CD4-positive, alpha-beta T cell treated with Interleukin-1 beta for 1 hour (primary cell): Measurements from ENCODE around the gene GZF1.

ENCODE experiments used
- DNase-seq, 2 donors: peaks; one replicate each; pipeline ENCODE4 v3.0.0-alpha.2; 2020 to 2022

Gene GZF1

GRCh38 chr20:23361476-23362391 is at the start of gene GZF1:
Gene GZF1 (plus strand): TSS chr20:23362182. CDS start chr20:23364384, 2,202 bp downstream.
- DNase-seq: peak; percentile 98 to 99

- no peak for DNase-seq
Measured at GRCh38 chr20:23313271-23313670, 48.7 kb upstream of the GZF1 start.

GRCh38 chr20:23314699-23315098 is 47.3 kb upstream of the GZF1 start:
- DNase-seq: no peak

- DNase-seq: no peak
Measured at GRCh38 chr20:23315099-23315498, 46.9 kb upstream of the GZF1 start.

- no peak for DNase-seq
Measured at GRCh38 chr20:23316626-23317025, 45.4 kb upstream of the GZF1 start.

- DNase-seq: no peak
Measured at GRCh38 chr20:23317081-23317480, 44.9 kb upstream of the GZF1 start.

GRCh38 chr20:23318347-23318746 is 43.6 kb upstream of the GZF1 start:
- no peak for DNase-seq

- no peak for DNase-seq
Measured at GRCh38 chr20:23320317-23320716, 41.7 kb upstream of the GZF1 start.

- DNase-seq: no peak
Measured at GRCh38 chr20:23325107-23325506, 36.9 kb upstream of the GZF1 start.

- DNase-seq: no peak
Measured at GRCh38 chr20:23326774-23327173, 35.2 kb upstream of the GZF1 start.

- no peak for DNase-seq
Measured at GRCh38 chr20:23327617-23328333, 34.2 kb upstream of the GZF1 start.

GRCh38 chr20:23331450-23332350 is 30.3 kb upstream of the GZF1 start:
- DNase-seq: no peak

GRCh38 chr20:23332467-23332866 is 29.5 kb upstream of the GZF1 start:
- no peak for DNase-seq

GRCh38 chr20:23334111-23334510 is 27.9 kb upstream of the GZF1 start:
- DNase-seq: no peak

- no peak for DNase-seq
Measured at GRCh38 chr20:23335521-23335920, 26.5 kb upstream of the GZF1 start.

GRCh38 chr20:23336476-23336875 is 25.5 kb upstream of the GZF1 start:
- no peak for DNase-seq

GRCh38 chr20:23337312-23337711 is 24.7 kb upstream of the GZF1 start:
- no peak for DNase-seq

GRCh38 chr20:23339986-23340385 is 22.0 kb upstream of the GZF1 start:
- no peak for DNase-seq

- peak; percentile 26 to 37 for DNase-seq
Measured at GRCh38 chr20:23340524-23340923, 21.5 kb upstream of the GZF1 start.

GRCh38 chr20:23341073-23341472 is 20.9 kb upstream of the GZF1 start:
- no peak for DNase-seq

- DNase-seq: no peak
Measured at GRCh38 chr20:23343590-23343989, 18.4 kb upstream of the GZF1 start.

- DNase-seq: no peak
Measured at GRCh38 chr20:23344336-23344735, 17.6 kb upstream of the GZF1 start.

- no peak for DNase-seq
Measured at GRCh38 chr20:23346002-23346401, 16.0 kb upstream of the GZF1 start.
